Hypothalamus (tissue), 51 donors: ENCODE measurements around the gene NOP56.

Experiments
- DNase-seq, 51 donors: peaks; one replicate each; lab custom pipeline; 2025; lab: John Stamatoyannopoulos, UW

NOP56 gene

GRCh38 chr20:2651772-2652723 is at the start of gene NOP56:
Gene NOP56, plus strand, starts transcription at chr20:2652632. Its CDS starts 29 bp downstream, at chr20:2652661.
- DNase-seq: peak; percentile 48 to 95 (median 88)

- DNase-seq: no peak
Measured at GRCh38 chr20:2602746-2603145, 49.7 kb upstream of the NOP56 start.

- no peak for DNase-seq
Measured at GRCh38 chr20:2603816-2604505, 48.5 kb upstream of the NOP56 start.

GRCh38 chr20:2604506-2604835 is 48.0 kb upstream of the NOP56 start:
- no peak for DNase-seq

- DNase-seq: no peak
Measured at GRCh38 chr20:2606507-2607006, 45.9 kb upstream of the NOP56 start.

GRCh38 chr20:2610326-2610725 is 42.1 kb upstream of the NOP56 start:
- DNase-seq: no peak

GRCh38 chr20:2610941-2611720 is 41.3 kb upstream of the NOP56 start:
- DNase-seq: no peak

- DNase-seq: no peak
Measured at GRCh38 chr20:2612073-2612472, 40.4 kb upstream of the NOP56 start.

- no peak for DNase-seq
Measured at GRCh38 chr20:2616634-2617033, 35.8 kb upstream of the NOP56 start.

GRCh38 chr20:2617099-2617714 is 35.2 kb upstream of the NOP56 start:
- no peak for DNase-seq

- DNase-seq: no peak
Measured at GRCh38 chr20:2618815-2619214, 33.6 kb upstream of the NOP56 start.

- DNase-seq: no peak
Measured at GRCh38 chr20:2619337-2619736, 33.1 kb upstream of the NOP56 start.

GRCh38 chr20:2619961-2620595 is 32.4 kb upstream of the NOP56 start:
- DNase-seq: no peak

GRCh38 chr20:2624190-2624589 is 28.2 kb upstream of the NOP56 start:
- DNase-seq: no peak

- no peak for DNase-seq
Measured at GRCh38 chr20:2625062-2625461, 27.4 kb upstream of the NOP56 start.

GRCh38 chr20:2626853-2627541 is 25.4 kb upstream of the NOP56 start:
- no peak for DNase-seq

- DNase-seq: no peak
Measured at GRCh38 chr20:2631228-2631627, 21.2 kb upstream of the NOP56 start.

- DNase-seq: no peak
Measured at GRCh38 chr20:2633381-2633780, 19.1 kb upstream of the NOP56 start.

- no peak for DNase-seq
Measured at GRCh38 chr20:2637246-2637645, 15.2 kb upstream of the NOP56 start.
